Renal cortex interstitium (tissue), 11 donors: ENCODE results near the gene DAGLB. TPM values are rescaled to one million over a fixed set of nuclear protein-coding genes. Genes with fewer than 3 reads are reported as not detected.
"Not testable (repeated sequence)": the region's sequence is repeated elsewhere in the genome, so short reads cannot be mapped to it uniquely, and the experiment has no call there.

ENCODE experiments used
- DNase-seq, 11 donors: peaks; one replicate each; pipeline ENCODE4 v3.0.0-alpha.2; 2013; ENCODE audit warnings: low read depth in 9 of 11, low spot score in 4 of 11; ENCODE audit errors: extremely low read depth in 1 of 11
- polyA plus RNA-seq, 3 donors: library from polyadenylated mRNA; unstranded; fragments of 120-200 nt; gene quantifications; one replicate each; pipeline ENCODE4 v1.2.1, GENCODE V29; 2013; ENCODE audit not compliant: insufficient read length in 3 of 3

The DAGLB gene
- polyA plus RNA-seq, 3 donors = 14.7 to 17.4 (median 17.3) TPM

DNA sequence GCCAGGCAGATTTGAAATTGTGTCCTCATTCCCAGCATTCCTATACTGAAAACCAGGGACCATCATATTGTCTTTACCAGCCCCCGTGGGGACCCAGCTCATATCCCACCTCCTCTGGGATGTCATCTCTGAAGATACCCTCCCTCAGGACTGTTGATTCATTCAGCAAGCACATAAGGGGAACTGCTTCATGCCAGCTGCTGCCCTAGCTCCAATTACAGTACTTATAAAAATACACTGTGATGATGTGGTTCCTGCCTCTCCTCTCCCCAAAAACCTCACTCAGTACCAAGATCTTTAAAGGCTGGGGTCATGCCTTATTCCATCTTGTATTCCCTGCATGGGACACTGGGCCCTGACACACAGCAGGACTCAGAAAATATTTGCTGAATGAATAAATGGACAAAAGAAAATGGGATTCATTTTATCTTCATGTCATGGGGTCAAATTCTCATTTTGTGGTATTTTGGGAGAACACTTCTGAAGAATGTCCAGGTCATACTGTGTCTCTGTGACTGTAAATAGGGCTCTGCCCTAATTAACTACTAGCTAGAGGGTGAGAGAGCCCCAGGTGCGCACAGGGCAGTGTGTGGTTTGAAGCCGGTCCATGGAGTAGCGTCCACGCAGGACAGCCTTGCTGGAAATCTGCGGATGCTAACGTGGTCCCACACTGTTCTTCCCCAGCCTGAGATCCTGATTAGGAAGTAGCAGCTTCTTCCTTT, 29.0 kb upstream of the DAGLB start:
- DNase-seq = peak in 1 of 11 donors; percentile 11

DNA sequence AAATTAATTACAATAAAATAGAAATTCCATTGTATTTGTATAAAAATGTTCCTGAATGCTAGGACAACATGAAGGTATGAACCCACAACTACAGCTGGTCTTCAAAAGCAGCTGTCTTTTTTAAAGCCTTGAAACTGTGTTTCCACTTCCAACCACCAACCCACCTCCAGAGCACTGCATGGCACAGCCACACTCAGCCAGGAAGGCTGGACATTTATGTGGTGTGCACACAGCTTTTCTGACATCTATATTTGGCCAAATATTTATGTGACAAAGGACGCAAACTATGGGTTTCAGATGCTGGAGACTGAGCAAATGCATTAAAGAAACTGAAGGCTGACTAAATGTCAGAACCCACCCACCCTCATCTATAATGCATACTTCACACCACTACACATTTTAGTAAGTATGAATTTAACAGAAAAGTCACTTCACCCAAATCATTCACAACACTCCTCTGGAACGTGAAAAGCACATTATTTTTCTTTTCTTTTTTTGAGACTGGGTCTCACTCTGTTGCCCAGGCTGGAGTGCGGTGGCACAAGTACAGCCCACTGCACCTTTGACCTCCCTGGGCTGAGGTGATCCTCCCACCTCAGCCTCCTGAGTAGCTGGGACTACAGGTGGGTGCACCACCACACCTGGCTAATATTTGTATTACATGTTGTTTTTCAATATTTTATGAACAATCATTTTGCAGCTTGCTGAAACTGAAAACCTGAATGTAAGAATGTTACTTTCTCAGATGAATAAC, 27.9 kb upstream of the DAGLB start:
- no peak for DNase-seq

GRCh38 chr7:6465862-6466261, 18.1 kb upstream of the DAGLB start:
- no peak for DNase-seq

GRCh38 chr7:6463609-6464008, 15.9 kb upstream of the DAGLB start:
- not testable (repeated sequence) for DNase-seq

GRCh38 chr7:6461946-6462550, 14.3 kb upstream of the DAGLB start:
- no peak for DNase-seq

DNA sequence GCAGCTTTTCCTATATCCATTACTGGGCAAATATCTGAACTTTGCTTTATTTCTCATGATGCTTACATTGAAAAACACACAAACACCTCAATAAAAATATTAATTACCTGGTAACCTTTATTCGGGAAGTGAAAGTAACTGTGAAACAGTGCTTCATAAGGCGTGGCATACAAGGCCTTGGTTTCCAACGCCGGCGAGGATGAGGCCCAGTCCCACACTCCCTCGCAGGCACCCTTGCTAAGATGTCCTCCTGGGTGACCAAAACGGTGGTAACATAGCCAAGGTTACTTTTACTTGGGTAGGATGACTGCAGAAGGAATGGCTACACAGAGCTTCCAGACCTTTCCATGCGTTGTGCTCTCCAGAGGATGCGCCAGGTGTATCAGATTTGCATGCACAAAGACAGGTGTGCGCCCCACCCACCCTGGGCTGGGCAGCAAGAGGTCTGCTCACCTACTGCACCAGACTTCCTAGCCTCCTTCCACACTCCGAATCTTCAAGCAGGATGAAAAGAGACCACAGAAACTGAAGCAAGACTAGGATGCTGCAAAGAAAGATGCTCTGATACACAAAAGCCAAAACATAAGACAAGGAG, 13.3 kb upstream of the DAGLB start:
- DNase-seq = no peak

DNA sequence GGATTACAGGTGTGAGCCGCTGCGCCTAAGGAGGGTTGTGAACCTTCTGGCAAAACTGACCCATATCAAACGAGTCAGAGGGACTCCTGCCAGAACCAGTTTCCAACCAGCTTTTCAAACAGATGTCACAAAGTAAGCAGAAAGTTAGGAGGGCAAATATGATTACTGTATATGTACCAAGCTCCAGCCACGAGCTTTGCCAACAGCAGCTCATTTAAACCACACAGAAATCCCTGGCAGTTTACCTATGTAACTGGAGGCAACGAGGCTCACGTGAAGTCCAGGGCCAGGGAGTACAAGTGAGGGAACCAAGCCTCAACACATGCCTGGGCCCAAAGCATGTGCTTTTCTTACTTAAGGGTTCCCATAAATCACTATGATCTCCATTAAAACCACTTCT, 12.5 kb upstream of the DAGLB start:
- DNase-seq = no peak

DNA sequence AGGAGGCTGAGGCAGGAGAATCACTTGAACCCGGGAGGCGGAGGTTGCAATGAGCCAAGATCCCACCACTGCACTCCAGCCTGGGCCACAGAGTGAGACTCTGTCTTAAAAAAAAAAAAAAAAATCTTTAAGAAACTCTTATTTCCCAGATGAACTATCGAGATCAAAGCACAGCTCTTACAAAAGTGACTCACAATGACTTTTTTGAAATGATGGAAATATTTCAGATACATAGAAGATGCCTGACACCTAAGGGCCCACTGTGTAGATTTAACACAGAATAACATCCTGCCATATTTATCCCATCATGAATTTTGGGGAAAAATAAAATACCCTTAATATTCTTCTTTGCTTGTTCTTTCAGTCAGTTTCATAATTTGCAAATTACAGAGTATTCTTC, 10.9 kb upstream of the DAGLB start:
- DNase-seq = not testable (repeated sequence)

DNA sequence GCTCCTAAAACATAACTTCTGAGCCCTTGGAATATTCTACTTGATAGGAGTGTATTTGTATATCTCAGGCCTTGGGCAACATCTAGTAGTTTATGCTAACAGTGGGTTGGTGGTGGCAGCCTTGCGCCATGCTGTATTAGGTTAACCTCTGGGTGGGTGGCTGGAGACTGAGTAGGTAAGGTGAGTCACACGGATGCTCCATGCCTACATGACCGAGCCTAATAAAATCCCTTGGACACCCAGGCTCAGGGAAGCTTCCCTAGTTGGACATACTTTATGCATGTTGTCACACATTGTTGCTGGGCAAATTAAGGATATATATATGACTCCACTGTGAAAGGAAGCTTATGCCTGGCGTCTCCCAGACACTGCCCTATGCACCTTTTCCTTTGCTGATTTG, 6.0 kb upstream of the DAGLB start:
- DNase-seq = no peak

DNA sequence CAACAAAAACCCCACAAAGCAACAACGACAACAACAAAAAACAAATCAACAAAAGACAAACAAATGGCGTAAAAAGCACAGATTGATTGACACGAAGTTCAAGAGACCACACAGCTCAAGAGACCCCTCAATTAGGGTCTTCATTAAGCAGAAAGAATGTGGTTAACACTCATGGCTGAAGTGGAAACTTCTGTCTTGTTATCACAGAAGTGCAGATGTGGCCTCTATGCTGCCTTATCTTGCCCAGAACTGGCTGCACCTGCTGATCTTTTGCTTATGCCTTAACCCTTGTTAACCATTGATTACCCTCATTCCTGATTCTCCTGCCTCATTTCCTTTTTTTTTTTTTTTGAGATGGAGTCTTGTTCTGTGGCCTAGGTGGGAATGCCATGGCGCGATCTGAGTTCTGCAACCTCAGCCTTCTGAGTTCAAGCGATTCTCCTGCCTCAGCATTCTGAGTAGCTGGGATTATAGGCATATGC, 3.5 kb upstream of the DAGLB start:
- no peak for DNase-seq

GRCh38 chr7:6450591-6450990, 2.8 kb upstream of the DAGLB start:
- DNase-seq = not testable (repeated sequence)

- not testable (repeated sequence) for DNase-seq
These were observed 2.1 kb upstream of the DAGLB start for GRCh38 chr7:6449884-6450283.

DNA sequence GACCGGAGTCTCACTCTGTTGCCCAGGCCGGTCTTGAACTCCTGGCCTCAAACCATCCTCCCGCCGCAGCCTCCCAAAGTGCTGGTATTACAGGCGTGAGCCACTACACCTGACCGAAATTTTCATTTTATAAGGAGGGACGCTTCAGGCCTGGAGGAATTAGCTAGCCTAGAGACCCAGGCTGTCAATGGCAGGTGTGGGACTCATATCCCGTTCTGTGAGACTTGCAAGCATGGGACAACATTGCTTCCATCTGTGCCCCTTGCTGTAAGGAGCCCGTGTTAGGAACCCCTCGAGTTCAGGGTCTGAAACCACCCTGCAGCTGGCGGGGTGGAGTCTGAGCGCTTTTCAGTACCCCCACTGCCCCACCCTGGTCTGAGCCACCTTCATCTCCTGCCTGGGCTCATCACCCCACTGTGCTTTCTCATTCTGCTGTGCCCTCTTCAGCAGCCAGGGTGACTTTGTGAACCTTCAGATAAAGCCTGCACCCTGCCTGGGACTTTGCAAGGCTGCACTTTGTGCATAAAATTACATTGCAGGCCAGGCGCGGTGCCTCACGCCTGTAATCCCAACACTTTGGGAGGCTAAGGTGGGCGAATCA, 1.3 kb upstream of the DAGLB start:
- no peak for DNase-seq

- DNase-seq = peak in 8 of 11 donors; percentile 19 to 46 (median 44)
These were observed 745 bp downstream of the DAGLB start for GRCh38 chr7:6446838-6447580.

GRCh38 chr7:6444516-6445269, 3.1 kb downstream of the DAGLB start:
- DNase-seq = no peak

- no peak for DNase-seq
These were observed 4.3 kb downstream of the DAGLB start for GRCh38 chr7:6443372-6443941.

DNA sequence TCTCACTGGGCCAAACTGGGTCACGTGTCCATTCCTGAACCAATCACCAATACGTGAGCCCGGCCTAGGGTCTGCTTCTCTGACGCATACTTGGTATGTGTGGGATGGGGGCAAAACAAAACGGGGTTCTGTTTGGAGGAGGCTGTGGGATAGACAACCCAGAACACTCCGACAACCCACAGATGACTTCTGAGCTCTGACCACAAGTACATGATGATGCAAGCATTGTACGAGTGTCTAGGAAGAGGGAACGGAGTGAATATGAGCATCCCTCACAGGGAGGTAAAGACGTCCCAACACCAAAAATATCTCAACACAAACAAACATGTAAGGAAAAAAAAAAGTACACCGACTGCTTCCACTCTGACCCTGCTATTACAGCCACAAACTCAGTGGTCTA, 5.6 kb downstream of the DAGLB start:
- DNase-seq = no peak

GRCh38 chr7:6440381-6440780, 7.4 kb downstream of the DAGLB start:
- DNase-seq = no peak
